Stimulated activated CD8-positive, alpha-beta memory T cell treated with anti-CD3 and anti-CD28 coated beads, Interleukin-15, amount 100 ng/mL, for 24 hours (primary cell): ENCODE data around the gene MICAL1.
"Not testable (repeated sequence)": the region's sequence is repeated elsewhere in the genome, so short reads cannot be mapped to it uniquely, and the experiment has no call there.

Experiments
- DNase-seq: peaks from one replicate; pipeline ENCODE4 v3.0.0-alpha.2; 2020; ENCODE audit warnings: low read depth

Gene MICAL1

DNA sequence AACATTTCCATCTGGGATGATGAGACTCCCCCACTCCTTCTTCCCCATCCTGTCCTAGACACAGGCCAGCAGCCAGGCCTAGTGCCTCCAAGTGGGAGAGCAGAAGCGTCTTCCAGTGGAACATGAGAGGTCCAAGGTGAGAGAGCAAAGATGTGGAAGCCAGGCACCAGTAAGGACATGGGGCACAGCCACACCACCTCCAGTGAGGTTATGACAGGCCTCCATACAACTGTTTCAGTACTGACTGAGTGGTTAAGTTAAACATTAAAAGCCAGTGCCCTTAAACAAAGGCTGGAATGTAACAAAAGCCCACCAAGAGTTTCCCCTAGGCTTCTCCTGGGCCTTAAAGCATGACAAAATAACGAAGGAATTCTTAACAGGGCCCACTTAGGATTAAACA lies 22.2 kb upstream of the MICAL1 start:
- DNase-seq, result no peak

DNA sequence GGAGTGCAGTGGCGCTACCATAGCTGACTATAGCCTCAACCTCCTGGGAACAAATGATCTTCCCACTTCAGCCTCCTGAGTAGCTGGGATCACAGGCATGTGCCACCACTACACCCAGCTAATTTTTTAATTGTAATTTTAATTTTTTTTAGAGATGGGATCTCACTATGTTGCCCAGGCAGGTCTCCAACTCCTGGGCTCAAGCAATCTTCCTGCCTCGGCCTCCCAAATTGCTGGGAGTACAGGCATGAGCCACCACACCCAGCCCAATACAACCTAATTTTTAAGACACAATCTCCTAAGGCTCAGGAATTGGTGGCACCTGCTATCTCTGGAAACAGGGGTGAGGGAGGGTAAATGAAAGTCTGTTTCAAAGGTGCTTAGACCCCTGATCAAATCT lies 21.6 kb upstream of the MICAL1 start:
- DNase-seq, result no peak

DNA sequence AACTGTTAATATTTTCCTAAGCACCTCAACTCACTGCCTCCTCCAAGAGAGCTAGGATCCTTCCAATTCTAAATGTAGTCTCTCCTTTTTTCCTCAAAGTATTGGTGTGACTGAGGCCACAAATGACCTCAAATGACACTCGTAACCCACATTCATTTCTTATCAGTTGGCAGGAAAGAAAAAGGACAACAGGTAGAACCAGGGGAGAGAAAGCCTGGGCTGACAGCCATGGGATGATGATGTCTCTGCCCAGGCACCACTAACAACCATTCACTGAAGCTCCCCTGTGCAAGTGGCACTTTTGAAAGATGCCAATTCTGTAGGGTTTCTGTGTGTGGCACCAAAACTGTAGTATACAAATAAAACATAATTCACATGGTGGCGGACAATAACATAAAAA lies 20.1 kb upstream of the MICAL1 start:
- DNase-seq, result no peak

DNA sequence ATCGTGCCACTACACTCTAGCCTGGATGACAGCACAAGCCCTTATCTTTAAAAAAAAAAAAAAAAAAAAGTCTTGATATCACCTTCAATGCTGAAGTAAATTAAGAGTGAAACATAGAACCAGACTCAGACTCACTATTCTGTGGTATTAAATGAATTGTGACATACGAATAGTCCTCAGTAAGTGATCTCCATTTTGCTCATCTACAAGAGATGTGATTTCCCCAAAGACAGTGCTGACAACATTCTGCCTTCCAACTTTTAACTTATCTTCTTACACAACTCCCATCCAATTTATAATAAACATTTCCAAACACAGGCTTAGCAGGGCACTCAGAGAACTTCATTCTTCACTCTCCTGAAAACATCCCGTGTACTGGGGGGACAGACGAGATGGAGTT lies 19.4 kb upstream of the MICAL1 start:
- no peak for DNase-seq

DNA sequence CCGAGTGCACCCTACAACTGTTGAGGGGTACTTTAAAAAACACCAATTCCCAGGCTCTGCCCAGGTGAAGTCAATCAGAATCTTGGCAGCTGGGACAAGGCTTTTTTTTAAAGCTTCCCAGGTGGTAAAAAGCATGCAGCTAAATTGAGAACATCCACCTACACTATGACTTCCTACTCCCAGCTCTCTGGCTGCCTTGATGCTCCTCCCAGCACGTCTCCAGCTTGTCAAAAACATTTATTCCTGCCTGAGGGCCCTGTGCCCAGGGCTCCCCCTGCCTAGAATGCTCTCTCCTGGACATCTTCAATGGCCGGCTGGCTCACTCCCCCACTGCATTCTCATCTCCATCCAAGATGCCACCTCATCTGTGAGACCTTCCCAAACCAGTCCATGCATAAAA lies 17.5 kb upstream of the MICAL1 start:
- no peak for DNase-seq

DNA sequence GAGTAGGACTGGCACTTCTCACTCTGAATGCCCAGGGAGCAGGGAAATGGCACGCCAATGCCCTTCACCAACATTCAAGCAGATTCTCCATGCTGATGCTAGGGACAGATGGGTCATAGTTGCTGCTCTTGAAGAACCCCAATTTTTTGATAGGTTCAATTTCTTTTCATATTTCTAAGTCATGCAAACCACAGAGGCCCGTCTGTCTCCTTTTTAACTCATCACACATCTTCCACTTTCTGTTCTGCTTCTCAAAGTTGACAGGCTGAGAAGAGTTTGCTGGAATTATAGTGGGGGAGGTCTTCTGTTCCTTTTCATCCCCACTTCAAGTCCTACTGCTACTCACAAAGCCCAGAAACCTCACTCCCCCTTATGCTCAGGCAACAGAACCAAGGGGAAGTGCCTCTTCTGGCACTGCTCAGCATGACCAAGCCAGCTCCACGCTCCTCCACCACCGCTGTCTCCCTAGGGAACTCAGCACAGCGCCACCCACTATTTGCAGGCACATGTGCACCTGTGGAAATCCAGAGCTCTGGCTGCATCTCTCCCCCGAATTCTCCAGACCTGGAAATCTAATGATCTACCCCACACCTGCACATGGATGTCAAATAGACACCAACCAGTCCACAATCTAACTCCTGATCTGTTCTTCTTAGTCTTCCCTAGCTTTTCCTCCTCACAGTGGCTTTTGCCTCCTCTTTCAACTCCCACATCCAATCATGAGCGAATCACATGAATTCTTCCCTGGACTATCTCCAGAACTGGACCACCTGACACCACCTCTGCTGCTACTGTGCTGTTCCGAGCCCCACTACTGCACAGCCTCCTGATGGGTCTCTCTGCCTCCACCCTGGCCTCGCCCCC lies 16.8 kb upstream of the MICAL1 start:
- DNase-seq, result no peak

DNA sequence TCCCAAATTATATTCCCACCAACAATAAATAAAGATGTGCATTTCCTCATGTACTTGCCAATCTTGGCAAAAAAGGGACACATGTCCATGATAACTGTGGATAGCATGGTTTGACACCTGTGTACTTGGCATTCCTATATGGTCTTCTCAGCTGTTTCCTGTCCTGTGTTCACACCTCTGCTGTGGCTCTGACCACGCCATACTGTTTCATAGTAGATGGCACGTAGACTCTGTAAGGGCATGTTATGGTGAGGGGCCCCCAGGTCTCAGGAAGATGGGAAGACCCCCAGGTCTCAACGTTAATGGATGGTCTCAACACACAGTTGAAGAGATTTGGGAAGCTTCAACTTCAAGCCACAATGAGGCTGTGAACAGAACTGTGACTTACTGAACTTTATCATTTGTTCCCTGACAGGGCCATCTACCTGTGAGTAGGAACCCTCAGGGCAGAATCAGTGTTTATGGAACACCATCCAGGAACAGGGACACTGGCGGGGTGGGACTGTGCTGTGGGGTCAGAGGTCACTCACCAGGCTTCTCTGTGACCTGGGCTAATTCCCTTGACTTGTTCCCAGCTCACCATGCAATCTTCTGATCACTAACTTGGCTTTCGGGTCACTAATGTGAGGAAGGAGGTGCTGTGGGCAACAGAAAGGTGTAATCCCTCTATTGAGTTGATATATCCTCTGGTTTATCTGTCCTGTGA lies 15.7 kb upstream of the MICAL1 start:
- DNase-seq, result no peak

DNA sequence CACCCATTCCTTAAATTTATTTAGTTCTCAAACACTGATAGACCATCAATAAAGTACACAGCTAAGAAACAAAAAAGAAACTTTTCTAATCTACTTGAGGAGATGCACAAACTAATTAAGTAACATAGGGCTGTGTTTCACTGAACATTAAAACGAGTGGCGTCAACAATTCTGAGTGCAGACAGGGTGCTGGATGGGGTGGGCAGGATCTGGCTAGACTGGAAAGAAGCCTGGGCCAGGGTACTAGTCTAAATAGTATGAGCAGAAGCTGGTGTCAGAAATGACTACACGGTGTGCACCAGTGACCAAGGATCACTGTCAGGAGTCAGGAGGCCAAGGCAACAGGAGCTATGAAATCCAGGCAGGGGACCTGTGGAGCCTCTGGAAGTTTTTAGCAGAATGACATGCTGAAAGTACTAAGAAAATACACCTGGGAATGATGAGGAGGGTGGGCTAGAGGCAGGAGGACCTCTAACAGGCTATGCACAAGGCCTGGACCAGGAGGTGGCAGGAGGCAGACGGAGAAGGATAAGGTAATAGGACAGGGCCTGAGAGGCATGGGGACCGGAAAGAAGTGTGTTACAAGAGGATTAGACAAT lies 14.1 kb upstream of the MICAL1 start:
- no peak for DNase-seq

DNA sequence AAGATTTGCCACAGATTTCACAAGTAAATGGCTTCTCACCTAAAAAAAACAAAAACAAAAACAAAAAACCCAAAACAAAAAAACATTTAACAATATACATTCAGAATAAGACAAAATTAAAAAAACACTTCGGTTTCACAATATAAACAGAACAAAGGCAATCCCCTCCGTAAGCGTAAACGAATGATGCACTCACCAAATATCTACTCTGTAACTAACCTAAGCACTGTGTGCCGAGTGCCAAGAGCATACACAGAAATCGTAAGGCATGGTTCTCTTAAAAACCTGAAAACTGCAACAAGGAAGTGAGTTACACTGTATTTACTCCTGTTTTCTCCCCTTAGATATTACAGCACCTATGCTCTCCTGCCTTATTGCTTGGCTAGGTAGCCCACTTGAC lies 12.1 kb upstream of the MICAL1 start:
- DNase-seq, result no peak

DNA sequence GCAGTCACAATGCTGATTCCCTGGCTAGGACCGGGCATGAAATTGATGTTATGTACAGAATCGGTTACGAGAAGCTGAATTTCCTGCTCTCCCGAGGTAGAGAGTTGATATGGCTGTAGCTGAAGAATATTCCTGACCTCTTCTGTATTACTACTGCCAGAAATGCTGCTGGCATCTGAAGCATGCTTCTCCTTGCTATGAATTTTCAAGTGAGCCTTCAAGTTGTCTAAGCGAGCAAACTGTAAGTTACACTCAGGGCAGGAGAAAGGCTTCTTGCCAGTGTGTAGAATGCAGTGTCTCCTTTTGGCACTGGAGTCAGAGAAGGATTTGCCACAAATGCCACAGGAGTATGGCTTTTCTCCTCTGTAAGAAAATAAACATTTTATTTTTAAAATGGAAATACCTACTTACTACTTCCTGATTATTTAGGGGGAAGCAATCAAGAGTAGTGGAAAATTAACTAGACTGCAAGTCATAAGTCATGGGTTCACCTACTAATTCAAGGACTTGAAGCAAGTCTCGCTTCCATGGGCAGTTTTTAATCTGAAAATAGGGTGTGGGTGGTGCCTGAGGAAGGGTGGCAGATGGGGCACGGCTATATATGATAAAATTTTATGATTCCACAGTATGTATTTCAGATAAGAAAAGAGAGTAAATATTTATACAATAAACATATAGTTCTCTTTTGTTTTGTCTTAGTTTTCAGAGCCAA lies 10.8 kb upstream of the MICAL1 start:
- no peak for DNase-seq

DNA sequence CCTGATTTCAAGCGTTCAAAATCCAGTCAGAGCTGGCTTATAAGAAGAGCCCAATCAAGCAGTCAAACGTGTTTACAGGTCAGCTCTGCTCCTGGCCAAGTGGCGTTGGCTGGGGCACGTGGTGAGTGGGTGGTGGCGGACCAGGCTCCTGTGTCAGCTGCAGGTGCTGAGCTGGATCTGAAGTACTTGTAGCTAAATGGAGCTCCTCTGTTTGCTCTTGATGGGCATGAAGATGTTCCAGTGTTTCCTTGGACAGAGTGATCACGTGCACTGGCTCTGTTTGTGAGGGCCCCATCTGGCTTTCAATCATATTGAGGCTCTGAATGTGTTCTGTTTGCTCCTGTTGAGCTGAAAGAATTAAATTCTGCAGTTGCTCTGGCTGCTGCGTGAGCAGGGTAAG lies 10.2 kb upstream of the MICAL1 start:
- no peak for DNase-seq

DNA sequence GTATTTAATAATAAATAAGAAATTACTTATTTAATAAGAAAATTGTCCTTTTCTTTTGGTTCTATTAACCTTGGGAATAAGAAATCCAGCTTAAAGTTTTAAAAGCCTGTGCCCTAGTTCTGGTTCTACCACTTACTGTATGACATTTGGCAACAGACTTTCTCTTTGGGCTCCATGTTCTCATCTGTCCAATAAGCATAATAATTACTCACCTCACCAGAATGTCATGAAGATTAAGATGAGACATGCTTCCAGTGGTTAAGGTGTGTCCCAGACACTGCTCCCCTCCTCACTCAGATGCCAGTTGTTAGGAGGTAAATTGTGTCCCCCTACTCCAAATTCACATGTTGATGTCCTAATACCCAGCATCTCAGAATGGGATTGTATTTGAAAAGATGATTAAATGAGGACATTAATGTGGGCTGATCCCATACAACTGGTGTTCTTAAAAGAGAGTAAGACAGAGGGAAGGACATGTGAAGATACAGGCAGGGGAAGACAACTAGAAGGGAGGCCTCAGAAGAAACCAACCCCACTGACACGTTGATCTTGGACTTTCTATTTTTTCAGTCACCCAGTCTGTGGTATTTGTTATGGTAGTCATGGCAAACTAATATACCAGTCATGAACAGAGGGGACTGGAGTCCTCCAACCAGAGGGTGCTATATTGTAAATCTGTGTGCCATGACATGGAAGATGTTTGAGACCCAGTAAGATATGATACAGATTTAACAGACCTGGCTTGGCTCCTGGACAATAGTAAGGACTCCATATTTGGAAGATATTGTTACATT lies 6.4 kb upstream of the MICAL1 start:
- DNase-seq, result no peak

DNA sequence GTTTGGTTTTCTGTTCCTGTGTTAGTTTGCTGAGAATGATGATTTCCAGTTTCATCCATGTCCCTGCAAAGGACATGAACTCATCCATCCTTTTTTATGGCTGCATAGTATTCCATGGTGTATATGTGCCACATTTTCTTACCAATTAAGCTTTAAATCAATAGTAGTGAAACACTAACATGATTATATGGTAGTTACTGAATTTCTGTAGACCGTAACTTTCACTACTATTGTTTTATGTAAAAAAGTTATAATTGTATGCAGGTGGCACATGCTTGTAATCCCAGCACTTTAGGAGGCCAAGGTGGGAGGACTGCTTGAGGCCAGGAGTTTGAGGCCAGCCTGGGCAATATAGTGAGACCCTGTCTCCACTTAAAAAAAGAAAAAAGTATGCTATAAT lies 5.6 kb upstream of the MICAL1 start:
- not testable (repeated sequence) for DNase-seq

DNA sequence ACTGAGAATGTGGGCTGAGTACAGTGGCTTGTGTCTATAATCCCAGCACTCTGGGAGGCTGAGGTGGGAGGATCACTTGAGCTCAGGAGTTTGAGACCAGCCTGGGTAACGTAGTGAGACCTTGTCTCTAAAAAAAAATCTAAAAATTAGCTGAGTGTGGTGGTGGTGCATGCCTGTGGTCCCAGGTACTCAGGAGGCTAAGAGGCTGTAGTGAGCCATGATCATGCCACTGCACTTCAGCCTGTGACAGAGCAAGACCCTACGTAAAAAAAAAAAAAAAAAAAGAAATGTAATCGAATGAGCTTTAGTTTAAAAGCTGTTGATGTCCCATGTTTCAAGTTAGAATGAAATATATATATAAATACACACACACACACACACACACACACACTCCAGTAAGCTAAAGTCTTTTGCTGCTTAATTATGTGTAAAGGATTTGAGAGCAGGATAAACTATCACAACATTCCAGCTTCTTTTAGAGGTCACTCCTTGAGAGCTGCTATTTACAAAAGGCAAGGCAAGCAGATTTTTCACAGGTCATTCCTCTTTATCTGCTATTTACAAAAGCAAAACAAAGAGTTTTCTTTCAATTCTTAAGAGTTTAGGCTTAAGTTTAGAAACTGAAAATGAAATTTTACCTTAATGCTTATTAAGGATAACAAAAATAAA lies 4.7 kb upstream of the MICAL1 start:
- no peak for DNase-seq

DNA sequence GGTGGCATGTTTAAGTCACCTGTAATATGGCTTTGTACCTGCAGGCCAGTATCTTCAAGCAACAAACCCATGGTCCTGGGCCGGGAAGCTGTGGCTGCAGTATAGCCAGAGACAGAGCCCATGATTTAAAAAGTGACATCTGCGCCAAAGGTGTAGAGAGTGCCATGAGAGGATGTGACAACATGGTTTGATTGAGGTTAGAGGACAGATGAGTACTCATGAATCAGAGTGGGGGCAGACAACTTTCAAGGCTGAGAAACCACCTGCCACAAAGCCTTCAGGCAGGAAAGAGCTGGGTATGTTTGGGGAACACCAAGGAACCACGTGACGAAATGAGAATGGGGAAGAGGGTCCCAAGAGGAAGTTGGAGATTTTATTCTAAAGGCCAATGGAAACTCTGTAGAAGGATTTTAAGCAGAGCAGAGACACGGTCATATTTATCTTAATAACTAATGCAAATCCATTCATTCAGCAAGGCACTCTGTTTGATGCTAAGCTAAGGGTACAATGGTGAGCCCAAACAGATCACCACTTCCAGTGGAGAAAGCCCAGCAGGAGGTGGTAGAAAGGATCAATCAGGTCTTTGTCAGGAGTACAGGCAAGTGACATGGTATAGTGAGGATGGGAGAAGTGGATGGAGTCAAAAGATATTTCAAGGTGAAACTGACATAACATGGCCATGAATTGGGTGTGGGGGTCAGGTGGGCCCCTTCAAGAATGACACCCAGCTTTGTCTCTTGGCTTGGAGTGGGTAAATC lies 3.4 kb upstream of the MICAL1 start:
- DNase-seq, result no peak

DNA sequence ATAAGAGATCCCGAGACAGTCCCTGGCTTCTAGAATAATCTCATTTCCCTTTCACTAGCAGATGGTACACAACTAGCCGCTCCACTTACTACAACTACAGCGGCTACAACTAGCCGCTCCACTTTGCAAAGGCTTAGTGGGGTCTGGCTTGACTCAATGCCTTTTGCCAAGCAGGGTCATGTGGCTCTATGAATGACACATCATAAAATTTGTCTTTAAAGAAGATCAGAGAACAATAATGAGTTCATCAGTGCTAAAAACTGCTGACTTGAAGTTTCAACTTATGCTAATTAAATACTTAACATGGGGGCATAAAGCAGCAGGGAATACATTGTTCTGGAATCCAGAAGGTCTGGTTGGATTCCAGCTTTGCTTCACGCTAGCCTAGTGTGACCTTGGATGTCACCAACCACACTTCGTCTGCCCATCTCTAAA lies 2.0 kb upstream of the MICAL1 start:
- no peak for DNase-seq

DNA sequence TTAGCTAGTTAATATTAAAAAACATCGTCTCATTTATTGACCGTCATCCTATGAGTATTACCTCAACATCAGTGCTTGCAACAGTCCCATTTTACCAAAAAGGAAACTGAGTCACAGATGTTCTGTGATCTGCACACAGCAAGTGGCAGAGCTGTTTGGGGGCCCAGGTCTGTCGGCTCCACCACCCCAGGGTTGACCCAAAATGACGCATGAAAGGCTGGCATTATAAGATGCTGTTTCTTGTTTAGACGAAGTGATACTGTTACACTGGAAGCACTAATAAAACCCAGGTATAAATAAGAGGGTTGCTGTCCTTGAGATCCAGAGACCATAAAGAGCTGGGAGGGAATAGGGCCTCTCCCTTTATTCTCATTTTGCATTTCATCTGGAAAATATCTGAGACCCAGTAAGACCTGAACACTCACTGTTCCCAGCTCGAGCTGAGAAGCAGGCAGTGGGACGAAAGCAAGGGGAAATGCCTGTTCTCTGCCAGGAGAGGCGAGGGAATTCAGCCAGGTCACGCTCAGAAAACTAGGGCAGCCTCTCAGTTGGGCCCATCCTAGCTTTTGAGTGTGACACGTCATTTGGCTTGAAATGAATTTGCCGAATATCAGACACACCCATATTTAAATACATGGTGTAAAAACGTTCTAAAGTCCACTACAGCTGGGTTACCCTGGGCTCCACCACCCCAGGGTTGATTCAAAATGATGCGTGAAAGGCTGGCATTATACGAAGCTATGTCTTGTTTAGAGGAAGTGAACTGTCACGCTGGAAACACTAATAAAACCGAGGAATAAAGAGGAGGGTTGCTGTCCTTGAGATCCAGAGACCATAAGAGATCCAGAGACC lies 1.4 kb upstream of the MICAL1 start:
- DNase-seq, result no peak

DNA sequence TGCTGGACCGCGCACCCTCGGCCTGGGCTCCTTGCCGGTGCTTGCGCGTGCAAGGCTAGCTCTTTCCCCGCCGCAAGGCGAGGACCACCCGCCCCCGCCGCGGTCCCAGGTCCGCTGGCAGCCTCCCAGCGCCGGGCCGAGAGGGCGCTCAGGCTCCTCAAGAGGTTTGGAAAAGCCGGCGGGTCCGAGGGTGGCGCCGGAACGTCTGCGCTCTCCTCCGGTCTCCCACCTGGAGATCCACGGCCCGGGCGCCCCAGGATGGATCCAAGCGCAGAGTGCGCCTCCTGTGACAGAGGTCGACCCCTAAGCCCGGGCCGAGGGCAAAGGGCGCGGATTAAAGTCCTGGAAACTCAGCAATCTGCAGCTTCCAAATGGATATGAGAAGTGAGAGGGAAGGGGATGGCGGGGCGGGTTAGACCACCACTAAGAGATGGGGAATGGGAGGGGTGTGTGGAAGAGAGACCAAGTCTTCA lies 575 bp upstream of the MICAL1 start:
- DNase-seq, result no peak
